SH-SY5Y (cell line): Measurements from ENCODE around the gene SLC26A9.
A peak's percentile ranks its signal among the peaks of the same experiment; 100 is the strongest.

Source experiments
- GATA2 ChIP-seq: IDR thresholded peaks from 2 replicates; pipeline ENCODE4 v1.6.1; 2011; ENCODE audit warnings: mild to moderate bottlenecking, low read depth, low read length
- GATA3 ChIP-seq: IDR thresholded peaks from 2 replicates; pipeline ENCODE4 v1.6.1; 2011; ENCODE audit warnings: low read depth, mild to moderate bottlenecking, low read length, moderate library complexity

DNA sequence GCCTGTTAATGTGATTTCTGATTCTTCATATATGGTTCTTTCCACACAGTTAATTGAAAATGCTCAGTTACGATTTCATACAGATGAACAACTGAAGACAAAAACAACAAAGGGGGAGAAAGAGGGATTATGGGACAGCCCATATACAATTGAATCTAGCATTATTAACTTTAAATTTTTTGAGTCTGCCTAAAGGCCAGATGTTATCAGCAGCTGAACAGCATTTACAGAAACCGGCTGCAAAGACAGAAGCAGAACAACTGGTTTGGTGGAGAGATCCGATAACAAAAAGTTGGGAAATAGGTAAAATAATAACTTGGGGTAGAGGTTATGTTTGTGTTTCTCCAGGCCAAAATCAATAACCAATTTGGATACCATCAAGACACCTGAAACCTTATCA lies 49.1 kb downstream of the SLC26A9 start:
- TF ChIP-seq GATA3 (peak; percentile 83), GATA2 (peak; percentile 78)
